ENCODE data around the gene ACYP2.
"Not testable (repeated sequence)": the region's sequence is repeated elsewhere in the genome, so short reads cannot be mapped to it uniquely, and the experiment has no call there.

ACYP2 gene

GRCh38 chr2:54090521-54091117 is 24.8 kb upstream of the ACYP2 start:
- no peak overlapping the region for H3K9ac ChIP-seq (ENCODE audit: low read length)
- H3K79me2 ChIP-seq (ENCODE audit: insufficient read depth, low read length) = 0 out of 2 replicates have a peak, but pooled peaks cover 9% of the 10 kb centered on the region
- H2AFZ ChIP-seq (ENCODE audit: low read depth, low read length, severe bottlenecking) = no peak overlapping the region
- no peak overlapping the region for H3K4me3 ChIP-seq (ENCODE audit: insufficient read depth, low read length, poor library complexity, severe bottlenecking)
- peak overlapping the region; percentile 24 for H3K4me2 ChIP-seq (ENCODE audit: low read depth, low read length, poor library complexity, severe bottlenecking)
- H3K27me3 ChIP-seq (ENCODE audit: low read length) = no peaks in the 10 kb centered on the region
- H3K9me2 ChIP-seq (replicated peaks; ENCODE audit: insufficient read depth, low read length) = no peaks in the 10 kb centered on the region
- no peaks in the 10 kb centered on the region for H3K36me3 ChIP-seq (ENCODE audit: low read length)
- no peaks in the 10 kb centered on the region for H4K20me1 ChIP-seq (ENCODE audit: low read depth, low read length)
- peaks cover 21% of the 10 kb centered on the region for H3F3A ChIP-seq (ENCODE audit: insufficient read depth)
- H3K9me3 ChIP-seq (ENCODE audit: insufficient read depth, low read length) = no peaks in the 10 kb centered on the region
- H3K27ac ChIP-seq (ENCODE audit: low read depth, low read length) = peak overlapping the region; percentile 94; the same call in 1 of the 2 replicates
- TF ChIP-seq EZH2phosphoT487 (conservative IDR thresholded peaks at IDR 0.05; ENCODE audit: low read length) (no peak), CTCF (IDR thresholded peaks at IDR 0.05; ENCODE audit: insufficient read depth, low read length, poor library complexity, severe bottlenecking) (no peak)

GRCh38 chr2:54092940-54093339 is 22.5 kb upstream of the ACYP2 start:
- Histone ChIP-seq H3F3A (ENCODE audit: insufficient read depth) (peaks cover 33% of the 10 kb centered on the region), H3K9me3 (ENCODE audit: insufficient read depth, low read length) (no peaks in the 10 kb centered on the region), H3K9me2 (replicated peaks; ENCODE audit: insufficient read depth, low read length) (no peaks in the 10 kb centered on the region), H3K9ac (ENCODE audit: low read length) (peak overlapping the region; percentile 70), H3K27me3 (ENCODE audit: low read length) (no peaks in the 10 kb centered on the region), H3K4me2 (ENCODE audit: low read depth, low read length, poor library complexity, severe bottlenecking) (peak overlapping the region; percentile 84), H4K20me1 (ENCODE audit: low read depth, low read length) (no peaks in the 10 kb centered on the region), H3K36me3 (ENCODE audit: low read length) (no peaks in the 10 kb centered on the region), H3K27ac (ENCODE audit: low read depth, low read length) (peak overlapping the region; percentile 94), H3K4me3 (ENCODE audit: insufficient read depth, low read length, poor library complexity, severe bottlenecking) (peak overlapping the region; percentile 53), H2AFZ (ENCODE audit: low read depth, low read length, severe bottlenecking) (no peak overlapping the region), H3K79me2 (ENCODE audit: insufficient read depth, low read length) (0 out of 2 replicates have a peak, but pooled peaks cover 9% of the 10 kb centered on the region)
- TF ChIP-seq EZH2phosphoT487 (conservative IDR thresholded peaks at IDR 0.05; ENCODE audit: low read length) (no peak), CTCF (IDR thresholded peaks at IDR 0.05; ENCODE audit: insufficient read depth, low read length, poor library complexity, severe bottlenecking) (no peak)

- not testable (repeated sequence) for H3K4me2 ChIP-seq (ENCODE audit: low read depth, low read length, poor library complexity, severe bottlenecking); H3K9me3 ChIP-seq (ENCODE audit: insufficient read depth, low read length); H3K4me3 ChIP-seq (ENCODE audit: insufficient read depth, low read length, poor library complexity, severe bottlenecking); H3K36me3 ChIP-seq (ENCODE audit: low read length); H3K27ac ChIP-seq (ENCODE audit: low read depth, low read length); H3K9ac ChIP-seq (ENCODE audit: low read length); H2AFZ ChIP-seq (ENCODE audit: low read depth, low read length, severe bottlenecking); H3K27me3 ChIP-seq (ENCODE audit: low read length); H3K79me2 ChIP-seq (ENCODE audit: insufficient read depth, low read length); H4K20me1 ChIP-seq (ENCODE audit: low read depth, low read length); H3K9me2 ChIP-seq (replicated peaks; ENCODE audit: insufficient read depth, low read length)
- H3F3A ChIP-seq (ENCODE audit: insufficient read depth) = peaks cover 58% of the 10 kb centered on the region
Observed at GRCh38 chr2:54095406-54095805, 20.0 kb upstream of the ACYP2 start.

GRCh38 chr2:54096141-54096540 is 19.3 kb upstream of the ACYP2 start:
- not testable (repeated sequence) for H3K27ac ChIP-seq (ENCODE audit: low read depth, low read length); H3K4me2 ChIP-seq (ENCODE audit: low read depth, low read length, poor library complexity, severe bottlenecking); H3K27me3 ChIP-seq (ENCODE audit: low read length); H2AFZ ChIP-seq (ENCODE audit: low read depth, low read length, severe bottlenecking); H3K9me2 ChIP-seq (replicated peaks; ENCODE audit: insufficient read depth, low read length); H3K9me3 ChIP-seq (ENCODE audit: insufficient read depth, low read length); H3K9ac ChIP-seq (ENCODE audit: low read length); H3K4me3 ChIP-seq (ENCODE audit: insufficient read depth, low read length, poor library complexity, severe bottlenecking); H4K20me1 ChIP-seq (ENCODE audit: low read depth, low read length); H3K79me2 ChIP-seq (ENCODE audit: insufficient read depth, low read length); H3K36me3 ChIP-seq (ENCODE audit: low read length)
- peaks cover 64% of the 10 kb centered on the region for H3F3A ChIP-seq (ENCODE audit: insufficient read depth)
